ENCODE data around the gene ZNF776. TPM values are rescaled to one million over a fixed set of nuclear protein-coding genes. Genes with fewer than 3 reads are reported as not detected.

Gene ZNF776
- total RNA-seq, 6 donors from 2014 or later: 9.7 to 83.8 (median 13.3) TPM

- Histone ChIP-seq H3K9me3 (no peaks in the 10 kb centered on the region), H3K36me3 (peaks cover 0 to 7% (median 0%) of the 10 kb centered on the region in 4 donors), H3K4me3 (no peak overlapping the region), H3K27ac (peak overlapping the region in 1 of 4 donors; percentile 76), H3K4me1 (peaks cover 8 to 40% (median 19%) of the 10 kb centered on the region in 4 donors), H3K27me3 (no peaks in the 10 kb centered on the region)
- DNase-seq (no peak), ATAC-seq (ENCODE audit: low FRiP score in 2 of 2) (no peak)
- WGBS, 2 donors: 84% methylated on average over 5 of the region's 5 CpGs
- TF ChIP-seq, protein P1, sequence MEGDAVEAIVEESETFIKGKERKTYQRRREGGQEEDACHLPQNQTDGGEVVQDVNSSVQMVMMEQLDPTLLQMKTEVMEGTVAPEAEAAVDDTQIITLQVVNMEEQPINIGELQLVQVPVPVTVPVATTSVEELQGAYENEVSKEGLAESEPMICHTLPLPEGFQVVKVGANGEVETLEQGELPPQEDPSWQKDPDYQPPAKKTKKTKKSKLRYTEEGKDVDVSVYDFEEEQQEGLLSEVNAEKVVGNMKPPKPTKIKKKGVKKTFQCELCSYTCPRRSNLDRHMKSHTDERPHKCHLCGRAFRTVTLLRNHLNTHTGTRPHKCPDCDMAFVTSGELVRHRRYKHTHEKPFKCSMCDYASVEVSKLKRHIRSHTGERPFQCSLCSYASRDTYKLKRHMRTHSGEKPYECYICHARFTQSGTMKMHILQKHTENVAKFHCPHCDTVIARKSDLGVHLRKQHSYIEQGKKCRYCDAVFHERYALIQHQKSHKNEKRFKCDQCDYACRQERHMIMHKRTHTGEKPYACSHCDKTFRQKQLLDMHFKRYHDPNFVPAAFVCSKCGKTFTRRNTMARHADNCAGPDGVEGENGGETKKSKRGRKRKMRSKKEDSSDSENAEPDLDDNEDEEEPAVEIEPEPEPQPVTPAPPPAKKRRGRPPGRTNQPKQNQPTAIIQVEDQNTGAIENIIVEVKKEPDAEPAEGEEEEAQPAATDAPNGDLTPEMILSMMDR (IDR thresholded peaks at IDR 0.05): no peak
Observed at GRCh38 chr19:57800696-57801095, 54.1 kb downstream of the ZNF776 start.

DNA sequence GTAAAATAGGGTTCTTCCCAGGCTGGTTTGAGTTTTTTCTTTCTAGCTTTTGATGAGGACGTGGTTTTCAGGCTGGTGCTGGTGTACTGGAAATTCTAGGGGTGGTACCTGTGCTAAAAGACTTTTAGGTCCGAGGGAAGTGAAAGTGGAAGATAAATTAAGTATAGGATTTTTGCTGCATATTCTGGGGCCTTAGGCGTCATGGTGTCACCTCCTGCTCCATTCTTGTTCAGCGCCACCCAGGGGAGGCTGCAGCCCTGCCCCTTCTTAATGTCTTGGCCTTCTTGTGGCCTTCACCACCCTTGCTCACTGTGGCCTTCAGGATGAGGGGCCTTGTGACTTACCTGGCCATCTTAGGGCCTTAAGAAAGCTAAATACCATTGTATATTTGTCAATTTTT, 55.7 kb downstream of the ZNF776 start:
- Histone ChIP-seq H3K4me1 (peaks cover 8 to 42% (median 19%) of the 10 kb centered on the region in 4 donors), H3K36me3 (peaks cover 0 to 11% (median 0%) of the 10 kb centered on the region in 4 donors), H3K9me3 (no peaks in the 10 kb centered on the region), H3K27me3 (no peaks in the 10 kb centered on the region), H3K27ac (no peak overlapping the region), H3K4me3 (no peak overlapping the region)
- no peak for DNase-seq
- WGBS, 2 donors: 85 to 96% methylated on average over 4 of the region's 4 CpGs
- no peak for ATAC-seq (ENCODE audit: low FRiP score in 2 of 2)
- no peak for TF ChIP-seq POLR2AphosphoS5 (IDR thresholded peaks at IDR 0.05)

GRCh38 chr19:57803265-57803593, 56.6 kb downstream of the ZNF776 start:
- WGBS, 2 donors: 9 to 15% methylated on average over 6 of the region's 6 CpGs
- peak overlapping the region; percentile 56 to 87 (median 76) for H3K27ac ChIP-seq
- TF ChIP-seq, protein P1 (IDR thresholded peaks at IDR 0.05): no peak
- no peak for TF ChIP-seq EP300 (IDR thresholded peaks at IDR 0.05)
- no peak for TF ChIP-seq POLR2AphosphoS5 (IDR thresholded peaks at IDR 0.05)
- TF ChIP-seq POLR2A (IDR thresholded peaks at IDR 0.05): no peak
- ATAC-seq (ENCODE audit: low FRiP score in 2 of 2): no peak
- H3K4me3 ChIP-seq: peak overlapping the region; percentile 27 to 51 (median 48)
- DNase-seq: no peak
- peaks cover 8 to 40% (median 19%) of the 10 kb centered on the region in 4 donors for H3K4me1 ChIP-seq
- no peaks in the 10 kb centered on the region for H3K9me3 ChIP-seq
- no peaks in the 10 kb centered on the region for H3K27me3 ChIP-seq
- peaks cover 3 to 20% (median 6%) of the 10 kb centered on the region in 4 donors for H3K36me3 ChIP-seq

DNA sequence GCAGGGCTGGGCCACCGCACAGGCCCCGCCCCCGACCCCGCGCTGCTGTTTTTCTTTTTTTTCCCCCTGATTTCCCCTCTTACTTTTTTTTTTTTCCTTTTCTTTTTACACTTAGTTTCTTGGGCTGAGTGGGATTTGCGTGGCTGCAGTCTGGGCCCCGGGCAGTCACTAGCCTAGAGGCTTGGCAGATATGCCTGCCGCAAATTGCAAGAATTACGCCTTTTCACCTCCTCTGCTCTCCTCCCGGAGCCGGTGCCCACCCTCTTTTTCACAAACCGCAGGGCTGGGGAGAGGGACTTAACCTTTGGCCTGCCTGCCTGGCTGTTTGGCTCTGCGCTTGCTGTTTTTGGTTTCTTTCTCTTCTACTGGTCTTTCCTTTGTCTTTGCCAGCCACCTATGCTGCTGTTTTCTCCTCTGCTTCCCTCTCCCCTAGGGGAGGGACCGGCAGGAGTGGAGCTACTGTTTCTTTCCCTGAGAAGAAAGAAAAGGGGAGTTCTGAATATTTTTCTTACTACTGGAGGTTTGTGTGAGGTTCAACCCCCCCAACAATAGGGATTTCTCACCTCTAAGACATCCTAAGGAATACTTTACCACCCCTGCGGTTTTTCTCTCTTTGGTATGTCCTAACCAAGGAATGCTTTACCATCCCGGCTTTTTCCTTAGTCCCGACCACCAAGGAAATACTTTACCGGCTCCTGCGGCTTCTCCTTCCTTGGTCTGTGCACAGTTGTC, 57.1 kb downstream of the ZNF776 start:
- peaks cover 8 to 40% (median 16%) of the 10 kb centered on the region in 4 donors for H3K4me1 ChIP-seq
- no peaks in the 10 kb centered on the region for H3K9me3 ChIP-seq
- 2 to 8% methylated on average over 19 of the region's 19 CpGs for WGBS, 2 donors
- peaks cover 7 to 24% (median 9%) of the 10 kb centered on the region in 4 donors for H3K36me3 ChIP-seq
- H3K4me3 ChIP-seq: peak overlapping the region; percentile 27 to 51 (median 48)
- H3K27me3 ChIP-seq: no peaks in the 10 kb centered on the region
- ATAC-seq (ENCODE audit: low FRiP score in 2 of 2): peak; percentile 34 to 75
- DNase-seq: no peak
- TF ChIP-seq, protein P1 (IDR thresholded peaks at IDR 0.05): no peak
- TF ChIP-seq POLR2A (IDR thresholded peaks at IDR 0.05) (no peak), POLR2AphosphoS5 (IDR thresholded peaks at IDR 0.05) (no peak), EP300 (IDR thresholded peaks at IDR 0.05) (no peak)
- peak overlapping the region; percentile 56 to 87 (median 76) for H3K27ac ChIP-seq

DNA sequence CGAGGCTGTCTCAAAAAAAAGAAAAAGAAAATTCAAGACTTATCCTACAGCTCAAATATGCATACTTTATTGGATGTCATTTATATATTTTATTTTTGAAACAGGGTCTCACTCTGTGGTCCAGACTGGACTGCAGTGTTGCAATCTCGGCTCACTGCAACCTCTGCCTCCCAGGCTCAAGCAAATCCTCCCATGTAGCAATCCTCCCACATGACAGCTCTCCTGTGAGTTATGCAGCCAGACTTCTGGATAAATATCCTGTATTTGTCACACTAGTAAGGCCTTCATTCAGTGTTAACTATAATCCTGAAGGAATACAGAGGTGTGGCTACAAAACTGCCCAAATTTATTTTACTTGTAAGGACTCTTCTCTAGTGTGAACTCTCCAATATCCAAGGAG, 60.9 kb downstream of the ZNF776 start:
- no peak for ATAC-seq (ENCODE audit: low FRiP score in 2 of 2)
- H3K4me1 ChIP-seq: peaks cover 17 to 40% (median 28%) of the 10 kb centered on the region in 4 donors
- H3K36me3 ChIP-seq: peaks cover 7 to 54% (median 21%) of the 10 kb centered on the region in 4 donors
- 92 to 95% methylated on average over 2 of the region's 2 CpGs for WGBS, 2 donors
- H3K27me3 ChIP-seq: no peaks in the 10 kb centered on the region
- H3K4me3 ChIP-seq: no peak overlapping the region
- no peak overlapping the region for H3K27ac ChIP-seq
- no peaks in the 10 kb centered on the region for H3K9me3 ChIP-seq
- TF ChIP-seq, protein P1 (IDR thresholded peaks at IDR 0.05): no peak
- TF ChIP-seq POLR2AphosphoS5 (IDR thresholded peaks at IDR 0.05) (no peak), EP300 (IDR thresholded peaks at IDR 0.05) (no peak), POLR2A (IDR thresholded peaks at IDR 0.05) (no peak)
- no peak for DNase-seq

Other genes starting within 250 kb of the ZNF776 start
- gene ZNF773, start 246.9 kb upstream of the ZNF776 start, total RNA-seq: 10 to 100 TPM in 2 of 6 donors, 1 to 10 TPM in 4; 5.0 to 12.5 (median 8.0) TPM
- gene ZNF549, start 219.5 kb upstream of the ZNF776 start, total RNA-seq: 1 to 10 TPM; 1.8 to 8.4 (median 5.4) TPM
- gene ZNF550, start 187.0 kb upstream of the ZNF776 start, total RNA-seq: 10 to 100 TPM in 1 of 6 donors, 1 to 10 TPM in 5; 4.3 to 11.1 (median 7.4) TPM
- 1 to 10 TPM in 5 of 6 donors, under 1 TPM in 1; 0.55 to 6.1 (median 3.6) TPM for gene ZNF416, start 167.9 kb upstream of the ZNF776 start, total RNA-seq
- gene ZIK1, start 162.7 kb upstream of the ZNF776 start, total RNA-seq: 1 to 10 TPM in 5 of 6 donors, under 1 TPM in 1; 0.78 to 3.3 (median 2.6) TPM
- gene ZNF530, start 146.9 kb upstream of the ZNF776 start, total RNA-seq: 1 to 10 TPM; 1.7 to 7.3 (median 3.0) TPM
- gene ZNF134, start 132.6 kb upstream of the ZNF776 start, total RNA-seq: 10 to 100 TPM; 11.5 to 18.5 (median 16.1) TPM
- 10 to 100 TPM in 3 of 6 donors, 1 to 10 TPM in 3; 7.1 to 16.4 (median 11.0) TPM for gene ZNF211, start 113.6 kb upstream of the ZNF776 start, total RNA-seq
- under 1 TPM in 2 of 6 donors, not detected in 4; 0.17 to 0.49 TPM for gene ZSCAN4, start 77.9 kb upstream of the ZNF776 start, total RNA-seq
- 10 to 100 TPM in 2 of 6 donors, 1 to 10 TPM in 4; 4.3 to 15.4 (median 7.0) TPM for gene ZNF551, start 64.8 kb upstream of the ZNF776 start, total RNA-seq
- gene ZNF154, start 37.6 kb upstream of the ZNF776 start, total RNA-seq: 1 to 10 TPM; 1.4 to 7.3 (median 2.4) TPM
- 10 to 100 TPM in 1 of 6 donors, 1 to 10 TPM in 5; 1.8 to 15.7 (median 7.2) TPM for gene ZNF671, start 19.2 kb upstream of the ZNF776 start, total RNA-seq
- 10 to 100 TPM; 13.2 to 30.4 (median 19.6) TPM for gene ZNF586, start 22.9 kb downstream of the ZNF776 start, total RNA-seq
- gene ZNF552, start 68.1 kb downstream of the ZNF776 start, total RNA-seq: 10 to 100 TPM; 12.1 to 68.1 (median 21.0) TPM
- 10 to 100 TPM; 10.2 to 32.5 (median 16.4) TPM for gene ZNF587B, start 83.5 kb downstream of the ZNF776 start, total RNA-seq
- gene ZNF587, start 103.0 kb downstream of the ZNF776 start, total RNA-seq: 10 to 100 TPM; 12.2 to 52.4 (median 23.0) TPM
- gene ZNF814, start 142.2 kb downstream of the ZNF776 start, total RNA-seq: 10 to 100 TPM in 3 of 6 donors, 1 to 10 TPM in 3; 7.1 to 16.8 (median 9.4) TPM
- 10 to 100 TPM in 5 of 6 donors, 1 to 10 TPM in 1; 7.3 to 24.1 (median 14.4) TPM for gene ZNF417, start 169.8 kb downstream of the ZNF776 start, total RNA-seq
- gene ZNF418, start 188.6 kb downstream of the ZNF776 start, total RNA-seq: 10 to 100 TPM in 2 of 6 donors, 1 to 10 TPM in 4; 3.3 to 18.0 (median 5.7) TPM
- gene ZNF256, start 200.9 kb downstream of the ZNF776 start, total RNA-seq: 1 to 10 TPM; 1.1 to 4.9 (median 3.4) TPM
- 1 to 10 TPM in 3 of 6 donors, under 1 TPM in 2, not detected in 1; 0.46 to 7.7 (median 1.2) TPM for gene C19orf18, start 227.7 kb downstream of the ZNF776 start, total RNA-seq

All from upper lobe of left lung (tissue), 6 donors.